NK-92 (cell line): ENCODE results near the gene IFITM5.
"Not testable (repeated sequence)": the region's sequence is repeated elsewhere in the genome, so short reads cannot be mapped to it uniquely, and the experiment has no call there.

Experiments
- DNase-seq: peaks from one replicate; lab custom pipeline; 2025; ENCODE audit not compliant: unreplicated experiment; lab: John Stamatoyannopoulos, UW

Gene IFITM5

DNA sequence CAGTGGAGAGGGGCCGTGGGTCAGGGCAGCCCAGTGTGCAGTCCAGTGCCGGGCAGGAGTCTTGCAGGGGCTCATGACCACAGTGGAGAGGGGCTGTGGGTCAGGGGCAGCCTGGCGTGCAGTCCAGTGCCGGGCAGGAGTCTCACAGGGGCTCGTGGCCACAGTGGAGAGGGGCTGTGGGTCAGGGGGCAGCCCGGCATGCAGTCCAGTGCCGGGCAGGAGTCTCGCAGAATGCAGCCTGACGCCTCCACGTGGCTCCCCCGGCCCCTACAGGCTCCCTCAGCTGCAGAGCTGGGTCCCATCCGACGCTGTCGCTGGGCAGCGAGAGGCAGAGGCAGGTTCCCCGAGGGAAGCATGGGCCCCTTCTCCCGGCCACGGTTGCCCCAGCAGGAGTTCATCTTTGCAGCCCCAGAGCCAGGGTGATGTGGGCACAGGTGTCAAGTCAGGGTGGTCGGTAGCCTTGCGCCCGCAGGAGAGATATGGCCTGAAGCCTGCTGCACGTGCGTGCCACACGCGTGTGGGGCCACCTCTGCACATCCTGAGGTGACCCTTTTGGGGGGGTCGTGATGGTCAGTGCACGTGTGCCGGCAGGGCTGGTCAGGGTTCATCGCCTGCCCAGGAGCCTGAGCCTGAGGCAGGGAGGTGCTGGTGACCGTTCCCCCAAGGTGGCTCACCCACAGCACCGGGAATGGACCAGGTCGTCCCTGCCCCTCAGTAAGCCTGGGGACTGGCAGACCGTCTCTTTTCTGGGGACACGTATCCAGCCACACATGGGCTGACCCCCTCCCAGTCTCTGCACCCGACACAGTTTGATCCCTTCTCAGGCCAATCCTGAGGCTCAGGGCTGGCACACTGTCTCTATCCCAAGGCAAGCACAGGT is 2.9 kb downstream of the IFITM5 start:
- no peak for DNase-seq

DNA sequence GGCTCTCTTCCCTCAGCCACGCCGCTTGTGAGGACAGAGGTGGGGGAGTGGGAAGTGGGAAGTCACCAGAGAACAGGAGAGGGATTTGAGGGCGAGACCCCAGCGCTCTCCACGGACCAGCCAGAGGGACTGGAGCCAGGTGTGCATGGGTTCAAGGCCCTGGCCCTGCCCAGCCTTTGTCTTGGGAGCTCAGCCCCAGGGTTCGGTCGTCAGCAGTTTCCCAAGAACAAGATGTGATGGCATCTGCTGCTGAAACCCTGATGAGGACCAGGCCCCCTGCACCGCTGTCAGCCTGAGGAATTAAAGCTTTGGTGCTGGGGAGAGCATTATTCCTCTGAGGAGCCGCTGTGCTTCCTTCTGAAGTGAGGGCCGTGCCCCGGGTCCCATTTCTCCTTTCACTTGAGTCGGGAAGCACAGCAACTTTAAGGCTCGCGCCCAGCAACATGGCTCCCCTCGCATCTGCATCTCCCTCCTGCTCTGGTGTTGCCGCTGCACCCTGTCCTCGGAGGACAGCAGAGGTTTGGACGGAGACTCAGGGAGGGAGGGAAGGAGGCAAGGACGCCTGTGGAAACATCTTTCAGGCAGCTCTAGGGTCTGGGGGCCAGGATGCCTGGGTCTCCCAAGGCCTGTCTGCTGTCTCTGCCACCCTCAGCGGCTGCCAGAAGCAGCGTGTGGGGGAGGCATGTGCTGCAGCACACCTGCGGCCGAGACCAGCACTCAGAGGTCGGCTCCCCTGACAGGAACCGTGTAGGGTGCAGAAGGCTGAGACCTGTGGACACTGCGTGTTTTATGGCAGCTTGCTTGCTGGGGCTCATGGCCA is 3.8 kb downstream of the IFITM5 start:
- DNase-seq, result no peak

DNA sequence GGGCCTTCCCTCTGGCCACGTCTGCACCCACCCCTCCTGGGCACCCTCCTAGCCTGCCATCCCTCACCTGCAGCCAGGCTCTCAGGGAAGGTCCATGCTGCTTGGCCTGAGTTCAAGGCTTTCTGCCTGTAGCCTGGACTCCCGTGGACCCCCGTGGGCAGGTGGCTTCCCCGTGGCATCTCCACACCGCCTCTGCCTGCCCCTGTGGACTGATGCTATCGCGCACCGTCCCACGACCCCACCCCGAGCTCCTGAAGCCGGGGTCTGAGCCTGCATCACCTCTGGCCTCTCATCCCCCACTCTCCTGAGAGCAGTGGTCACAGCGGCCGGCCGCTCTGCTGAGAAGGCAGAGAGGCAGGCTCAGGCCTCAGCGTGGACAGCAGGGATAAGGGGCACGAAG is 4.5 kb downstream of the IFITM5 start:
- DNase-seq, result no peak

DNA sequence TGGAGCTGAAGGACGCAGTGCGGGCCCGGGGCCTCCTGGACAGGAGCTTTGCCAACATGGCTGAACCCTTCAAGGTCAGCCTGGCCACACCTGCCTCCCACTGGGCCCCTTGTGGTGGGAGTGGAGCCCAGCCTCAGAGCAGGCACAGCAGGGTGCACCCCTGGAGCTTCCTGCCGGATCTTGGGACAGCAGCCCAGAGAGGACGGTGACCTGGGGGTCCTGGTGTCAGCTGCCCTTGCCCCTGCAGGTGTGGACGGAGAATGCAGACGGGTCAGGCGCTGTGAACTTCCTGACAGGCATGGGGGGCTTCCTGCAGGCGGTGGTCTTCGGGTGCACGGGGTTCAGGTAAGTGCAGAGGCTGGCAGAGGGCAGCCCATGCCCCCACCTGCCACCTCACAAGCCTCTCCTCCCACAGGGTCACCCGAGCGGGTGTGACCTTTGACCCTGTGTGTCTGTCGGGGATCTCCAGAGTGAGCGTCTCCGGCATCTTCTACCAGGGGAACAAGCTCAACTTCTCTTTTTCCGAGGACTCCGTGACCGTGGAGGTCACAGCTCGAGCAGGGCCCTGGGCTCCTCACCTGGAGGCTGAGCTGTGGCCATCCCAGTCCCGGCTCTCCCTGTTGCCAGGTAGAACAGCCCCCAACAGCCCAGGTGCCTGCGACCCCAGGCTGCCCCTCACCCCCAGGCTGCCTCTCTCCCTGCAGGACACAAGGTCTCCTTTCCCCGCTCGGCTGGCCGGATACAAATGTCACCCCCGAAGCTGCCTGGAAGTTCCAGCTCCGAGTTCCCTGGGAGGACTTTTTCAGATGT is 5.3 kb downstream of the IFITM5 start:
- no peak for DNase-seq

DNA sequence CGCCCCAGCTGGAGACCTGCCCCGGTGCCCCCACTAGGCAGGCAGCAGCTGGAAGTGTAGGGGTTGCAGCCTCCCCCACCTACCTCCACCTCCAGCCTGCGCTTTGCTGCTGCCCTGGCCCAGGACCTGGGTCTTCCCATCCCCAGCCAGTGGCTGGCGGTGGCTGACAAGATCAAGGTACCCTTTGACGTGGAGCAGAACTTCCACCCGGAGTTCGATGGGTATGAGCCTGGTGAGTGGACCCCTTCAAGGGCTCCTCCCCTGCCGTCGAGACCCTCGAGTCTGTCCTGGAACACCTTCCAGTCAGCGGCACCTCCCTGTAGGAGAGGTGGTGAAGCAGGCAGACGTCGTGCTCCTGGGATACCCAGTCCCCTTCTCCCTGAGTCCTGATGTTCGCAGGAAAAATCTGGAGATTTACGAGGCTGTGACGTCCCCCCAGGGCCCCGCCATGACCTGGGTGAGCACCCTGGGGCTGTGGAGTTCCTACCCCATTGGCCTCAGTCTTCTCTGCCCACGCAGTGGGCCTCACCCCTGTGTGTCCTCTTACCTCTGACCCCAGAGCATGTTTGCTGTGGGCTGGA is 6.0 kb downstream of the IFITM5 start:
- no peak for DNase-seq

DNA sequence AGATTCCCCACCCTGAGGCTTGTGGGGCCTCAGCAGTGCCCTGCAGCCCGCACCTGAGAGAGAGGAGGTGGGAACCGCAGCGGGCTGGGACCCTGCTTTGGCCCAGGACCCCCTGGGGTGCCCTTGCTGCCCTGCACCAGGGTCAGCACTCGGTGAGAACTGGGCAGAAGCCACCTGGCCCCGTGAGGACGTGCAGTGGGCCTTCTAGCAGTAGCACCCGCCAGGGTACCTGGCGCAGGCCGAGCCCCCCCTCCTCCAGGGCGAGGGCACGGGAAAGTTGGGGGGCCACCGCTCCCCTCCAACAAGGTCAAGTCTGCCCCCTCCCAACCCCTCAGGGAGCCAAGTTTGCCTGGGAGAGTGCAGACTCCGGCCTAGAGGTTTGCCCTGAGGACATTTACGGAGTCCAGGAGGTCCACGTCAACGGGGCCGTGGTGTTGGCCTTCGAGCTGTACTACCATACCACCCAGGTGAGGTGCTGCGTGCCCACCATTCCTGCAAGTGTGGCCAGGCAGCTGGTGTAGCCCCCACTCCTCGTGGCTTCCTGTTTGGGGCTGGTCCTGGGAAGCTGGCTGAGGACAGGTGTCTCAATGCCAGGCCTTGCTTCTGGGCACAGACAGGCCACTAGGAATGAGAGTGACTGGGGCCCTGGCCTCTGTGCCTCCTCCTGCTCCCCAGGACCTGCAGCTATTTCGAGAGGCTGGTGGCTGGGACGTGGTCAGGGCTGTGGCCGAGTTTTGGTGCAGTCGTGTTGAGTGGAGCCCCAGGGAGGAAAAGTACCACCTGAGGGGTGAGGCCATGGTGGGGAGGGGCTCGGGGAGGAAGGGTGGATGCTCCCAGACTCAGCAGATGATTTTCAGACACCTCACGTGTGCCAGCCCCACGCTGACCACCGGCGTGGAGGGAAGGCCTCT is 6.9 kb downstream of the IFITM5 start:
- no peak for DNase-seq

DNA sequence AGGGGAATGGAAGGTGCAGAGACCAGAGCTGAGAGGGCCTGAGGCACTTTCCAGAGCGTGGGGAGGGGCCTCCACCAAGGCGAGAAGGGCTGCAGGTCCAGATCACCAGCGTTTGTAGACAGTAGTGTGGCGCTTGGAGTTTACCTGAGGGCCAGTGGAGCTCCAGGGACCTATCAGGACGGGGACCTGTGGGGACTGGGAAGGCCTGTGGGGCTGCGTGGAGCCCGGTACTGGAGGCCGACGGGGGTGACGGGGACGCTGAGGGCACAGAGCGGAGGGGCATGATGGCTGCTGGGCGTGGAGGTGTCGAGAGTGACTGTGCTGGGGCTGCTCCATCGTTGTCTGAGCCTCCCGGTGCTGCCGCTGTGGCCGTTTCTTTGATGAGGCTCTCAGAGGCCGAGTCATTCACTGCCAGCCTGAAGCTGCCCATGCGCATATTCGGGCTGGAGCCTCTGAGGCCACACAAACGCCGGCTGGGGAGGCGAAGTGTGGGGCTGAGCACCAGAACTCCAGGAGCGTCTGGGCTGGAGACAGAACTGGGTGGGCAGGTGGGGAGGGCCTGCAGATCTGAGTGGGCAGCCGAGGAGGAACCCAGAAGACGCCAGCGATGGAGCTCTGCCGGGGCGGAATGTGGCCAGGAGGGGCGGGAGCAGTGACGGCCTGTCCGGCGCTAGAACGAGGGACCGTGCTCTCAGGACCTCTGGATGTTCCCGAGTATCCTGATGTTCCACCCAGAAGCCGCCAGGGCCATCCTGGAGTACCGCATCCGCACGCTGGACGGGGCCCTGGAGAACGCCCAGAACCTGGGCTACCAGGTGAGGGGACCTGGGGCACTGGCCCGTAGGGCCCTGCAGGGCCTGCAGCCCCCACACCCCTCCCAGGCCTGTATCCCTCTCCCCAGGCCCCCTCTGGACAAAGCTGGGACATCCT is 7.8 kb downstream of the IFITM5 start:
- DNase-seq, result no peak

DNA sequence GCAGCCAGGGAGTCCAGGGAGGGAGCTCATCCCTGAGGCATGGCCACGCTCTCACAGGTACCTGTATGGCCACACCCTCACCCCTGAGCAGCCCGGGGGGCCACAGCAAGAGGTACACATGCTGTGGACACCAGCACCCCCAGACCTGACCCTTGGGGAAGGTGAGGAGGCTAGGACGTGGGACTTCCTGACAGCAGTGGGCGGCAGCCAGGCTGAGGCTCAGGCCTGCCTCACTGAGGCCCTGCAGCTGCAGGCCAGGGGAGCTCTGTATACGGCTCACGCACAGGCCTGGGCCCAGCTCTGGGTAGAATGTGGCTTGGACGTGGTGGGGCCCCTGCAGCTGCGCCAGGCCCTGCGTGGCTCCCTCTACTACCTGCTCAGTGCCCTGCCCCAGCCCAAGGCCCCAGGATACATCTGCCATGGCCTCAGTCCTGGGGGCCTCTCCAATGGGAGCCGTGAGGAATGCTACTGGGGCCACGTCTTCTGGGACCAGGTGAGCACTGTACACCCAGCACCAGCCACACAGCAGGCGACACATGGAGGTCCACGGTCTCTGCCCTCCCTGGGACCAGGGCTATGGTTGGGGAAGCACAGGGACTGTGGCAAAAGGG is 8.6 kb downstream of the IFITM5 start:
- DNase-seq, result no peak

DNA sequence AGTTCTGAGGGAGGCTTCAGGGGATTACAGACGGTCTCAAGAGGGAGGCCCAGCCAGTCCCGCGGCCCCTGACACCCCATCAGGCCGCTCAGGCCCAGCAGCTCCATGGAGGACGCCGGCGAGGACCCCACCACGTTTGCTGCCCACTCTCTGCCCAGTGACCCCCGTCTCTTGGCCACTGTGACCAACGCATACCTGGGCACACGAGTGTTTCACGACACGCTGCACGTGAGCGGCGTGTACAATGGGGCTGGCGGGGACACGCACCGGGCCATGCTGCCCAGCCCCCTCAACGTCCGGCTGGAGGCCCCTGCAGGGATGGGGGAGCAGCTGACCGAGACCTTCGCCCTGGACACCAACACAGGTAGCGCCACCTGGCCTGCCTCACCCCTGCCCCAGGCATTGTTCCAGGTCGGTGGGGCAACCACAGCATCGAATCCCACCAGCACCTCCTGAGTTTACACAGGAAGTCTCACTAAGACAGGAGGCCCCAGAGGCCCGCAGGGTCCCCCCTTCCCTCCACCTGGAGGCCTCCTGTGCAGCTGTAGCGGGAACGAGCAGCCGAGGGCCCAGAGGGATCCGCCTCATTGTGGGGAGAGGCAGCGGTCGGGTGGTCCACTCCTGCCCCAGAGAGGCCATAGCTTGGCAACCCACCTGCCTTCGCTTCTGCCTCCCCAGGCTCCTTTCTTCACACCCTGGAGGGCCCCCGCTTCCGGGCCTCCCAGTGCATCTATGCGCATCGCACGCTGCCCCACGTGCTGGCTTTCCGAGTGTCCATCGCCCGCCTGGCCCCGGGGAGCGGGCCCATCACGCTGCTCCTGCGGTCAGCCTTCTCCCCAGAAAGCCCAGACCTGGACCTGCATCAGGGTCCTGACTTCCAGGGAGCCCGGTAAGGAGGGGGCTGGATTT is 9.4 kb downstream of the IFITM5 start:
- DNase-seq, result no peak

DNA sequence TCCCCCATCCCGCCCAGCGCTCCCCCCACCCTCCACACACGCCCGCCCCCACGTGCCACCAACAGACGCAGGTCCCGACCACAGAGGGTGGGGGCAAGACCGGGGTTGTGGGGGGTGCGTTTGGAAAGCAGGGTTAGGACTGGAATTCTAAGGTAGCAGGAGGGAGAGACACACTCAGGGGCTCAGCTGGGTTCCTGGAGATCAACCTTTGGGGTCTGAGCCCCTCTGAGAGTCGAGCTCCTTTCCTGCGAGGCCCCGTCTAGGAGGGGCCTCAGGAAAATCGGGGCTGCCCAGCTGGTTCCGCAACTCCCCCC is 10.0 kb downstream of the IFITM5 start:
- no peak for DNase-seq

DNA sequence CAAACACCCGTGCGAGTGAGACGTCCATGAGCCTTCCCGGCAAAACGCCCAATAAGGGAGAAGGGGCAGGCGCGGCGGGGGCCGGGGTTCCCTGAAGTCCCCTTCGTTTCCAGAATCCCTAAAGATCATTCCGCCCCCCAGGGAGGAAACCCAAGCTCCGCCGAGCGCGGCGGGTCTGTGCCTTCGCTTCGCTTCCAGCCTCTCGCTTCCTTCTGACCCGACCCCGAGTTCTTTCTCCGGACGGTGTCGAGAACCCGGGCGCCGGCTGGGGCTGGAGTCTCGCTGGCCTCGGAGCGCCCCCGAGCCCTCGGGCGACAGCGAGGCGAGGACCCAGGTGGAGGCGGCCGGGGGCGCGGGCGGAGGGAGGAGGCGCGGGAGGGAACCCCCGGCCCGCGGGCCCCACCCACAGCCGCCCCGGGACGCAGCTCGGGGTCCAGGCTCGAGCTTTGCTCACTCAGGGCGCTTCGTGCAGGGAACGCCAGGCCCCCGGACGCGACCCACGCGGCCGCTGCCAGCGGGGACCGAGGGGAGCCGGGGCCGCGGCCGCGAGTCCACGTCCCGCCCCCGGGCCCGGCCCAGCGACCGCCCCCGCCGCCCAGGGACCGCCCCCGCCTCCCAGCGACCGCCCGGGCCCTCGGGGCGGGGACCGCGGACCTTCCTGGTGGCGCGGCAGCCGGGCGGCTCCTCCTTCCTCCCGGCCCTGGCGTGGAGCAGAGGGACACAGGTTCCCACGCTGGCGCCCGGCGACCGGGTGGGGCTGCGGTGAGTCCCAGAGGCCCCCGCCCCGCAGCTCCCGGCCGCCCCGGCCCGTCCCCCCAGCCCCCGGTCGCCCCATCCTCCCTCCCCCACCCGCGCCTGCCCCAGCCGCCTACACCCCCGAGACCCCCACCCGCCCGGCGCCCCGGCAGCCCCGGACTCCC is 10.6 kb downstream of the IFITM5 start, which contains the start of gene PGGHG:
PGGHG (plus strand) TSS at position 649 of the 920 bp plus-strand sequence. CDS start 691 bp downstream, outside the sequence.
- no peak for DNase-seq

DNA sequence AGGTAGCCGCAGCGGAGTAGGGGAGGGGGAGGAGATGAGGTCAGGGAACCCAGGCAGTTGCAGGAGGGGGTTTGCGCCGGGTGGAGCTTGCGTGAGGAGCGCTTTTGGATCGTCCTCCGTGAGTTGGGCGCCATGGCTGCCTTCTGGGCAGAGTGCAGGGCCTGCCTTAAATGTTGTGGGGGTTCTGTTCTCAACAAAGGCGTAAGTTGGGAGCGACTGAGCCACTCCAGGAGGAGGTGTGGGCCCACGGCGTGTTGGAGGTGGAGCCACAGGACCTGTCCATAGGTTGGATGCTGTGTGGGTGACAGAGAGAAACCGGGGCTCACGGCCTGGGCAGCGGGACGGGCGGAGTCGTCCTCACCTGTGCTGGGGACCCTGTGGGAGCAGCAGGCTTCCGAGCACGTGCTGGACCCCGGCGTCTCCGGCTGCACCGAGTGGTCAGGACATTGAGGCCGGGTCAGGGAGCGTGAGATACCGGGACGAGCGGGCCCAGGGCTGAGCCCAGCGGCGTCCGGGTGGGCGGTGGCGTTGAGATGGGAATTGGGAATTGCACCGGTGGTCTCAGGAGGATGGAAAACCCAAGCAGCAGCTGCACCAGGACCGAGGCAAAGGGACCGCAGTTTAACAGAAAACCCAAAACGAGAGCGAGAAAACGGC is 11.4 kb downstream of the IFITM5 start:
- no peak for DNase-seq

DNA sequence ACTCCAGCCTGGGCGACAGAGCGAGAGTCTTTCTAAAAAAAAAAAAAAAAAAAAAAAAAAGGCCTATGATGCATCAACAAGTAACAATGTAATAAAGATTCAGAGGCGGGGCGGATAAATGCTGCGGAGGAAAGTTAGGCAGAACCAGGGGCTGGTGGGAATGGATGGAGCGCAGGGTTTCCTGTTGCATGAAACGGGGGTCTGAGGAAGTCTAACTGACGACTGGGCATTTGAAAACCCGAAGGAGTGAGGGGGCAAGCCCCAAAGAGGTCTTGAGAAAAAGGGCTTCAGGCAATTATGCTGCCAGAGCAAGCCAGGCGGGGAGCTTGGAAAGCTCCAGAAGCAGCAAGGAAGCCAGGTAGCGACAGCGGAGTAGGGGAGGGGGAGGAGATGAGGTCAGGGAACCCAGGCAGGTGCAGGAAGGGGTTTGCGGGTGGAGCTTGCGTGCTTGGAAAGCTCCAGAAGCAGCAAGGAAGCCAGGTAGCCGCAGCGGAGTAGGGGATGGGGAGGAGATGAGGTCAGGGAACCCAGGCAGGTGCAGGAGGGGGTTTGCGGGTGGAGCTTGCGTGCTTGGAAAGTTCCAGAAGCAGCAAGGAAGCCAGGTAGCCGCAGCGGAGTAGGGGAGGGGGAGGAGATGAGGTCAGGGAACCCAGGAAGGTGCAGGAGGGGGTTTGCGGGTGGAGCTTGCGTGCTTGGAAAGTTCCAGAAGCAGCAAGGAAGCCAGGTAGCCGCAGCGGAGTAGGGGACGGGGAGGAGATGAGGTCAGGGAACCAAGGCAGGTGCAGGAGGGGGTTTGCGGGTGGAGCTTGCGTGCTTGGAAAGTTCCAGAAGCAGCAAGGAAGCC is 12.1 kb downstream of the IFITM5 start:
- not testable (repeated sequence) for DNase-seq

DNA sequence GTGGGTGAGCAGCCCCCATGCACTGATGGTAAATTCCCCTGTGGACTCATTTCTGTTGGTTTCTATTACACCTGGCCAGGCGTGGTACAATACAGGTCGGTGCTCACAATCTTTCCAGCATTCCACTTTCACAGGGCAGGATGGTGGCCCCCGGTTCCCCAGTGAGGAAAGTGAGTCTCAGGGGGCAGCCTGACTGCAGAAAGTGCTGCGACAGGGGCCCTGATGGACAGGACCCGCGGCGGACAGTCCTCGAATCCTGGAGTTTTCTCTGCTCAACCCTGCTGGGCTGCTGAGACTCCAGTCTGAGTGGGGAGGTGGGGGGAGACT is 13.5 kb downstream of the IFITM5 start:
- no peak for DNase-seq
